ENCODE results near the gene WNT9B.
"Not testable (repeated sequence)": the region's sequence is repeated elsewhere in the genome, so short reads cannot be mapped to it uniquely, and the experiment has no call there.

WNT9B gene

GRCh38 chr17:46910179-46910927 is 59.0 kb downstream of the WNT9B start:
- FAIRE-seq (no peak), DNase-seq (ENCODE audit: insufficient read length, low spot score) (no peak)
- TF ChIP-seq SPI1 (IDR thresholded peaks at IDR 0.05; ENCODE audit: low read depth, low read length), result no peak
- TF ChIP-seq POU2F2 (IDR thresholded peaks at IDR 0.05; ENCODE audit: low read depth, low read length), result no peak
- TF ChIP-seq POLR2A (IDR thresholded peaks at IDR 0.05; ENCODE audit: low read depth, low read length), result no peak
- TF ChIP-seq TAF1 (IDR thresholded peaks at IDR 0.05; ENCODE audit: low read depth, low read length), result no peak
- no peak for TF ChIP-seq PAX5 (IDR thresholded peaks at IDR 0.05; ENCODE audit: insufficient read depth, low read length, severe bottlenecking)
- no peak for TF ChIP-seq POLR2AphosphoS5 (IDR thresholded peaks at IDR 0.05; ENCODE audit: low read depth, low read length)

GRCh38 chr17:46911311-46911710 is 59.9 kb downstream of the WNT9B start:
- FAIRE-seq (no peak), DNase-seq (ENCODE audit: insufficient read length, low spot score) (no peak)
- TF ChIP-seq POLR2A (IDR thresholded peaks at IDR 0.05; ENCODE audit: low read depth, low read length), result no peak
- no peak for TF ChIP-seq POU2F2 (IDR thresholded peaks at IDR 0.05; ENCODE audit: low read depth, low read length)
- TF ChIP-seq PAX5 (IDR thresholded peaks at IDR 0.05; ENCODE audit: insufficient read depth, low read length, severe bottlenecking), result no peak
- TF ChIP-seq TAF1 (IDR thresholded peaks at IDR 0.05; ENCODE audit: low read depth, low read length), result no peak
- no peak for TF ChIP-seq SPI1 (IDR thresholded peaks at IDR 0.05; ENCODE audit: low read depth, low read length)
- TF ChIP-seq POLR2AphosphoS5 (IDR thresholded peaks at IDR 0.05; ENCODE audit: low read depth, low read length), result no peak

GRCh38 chr17:46915596-46915995 is 64.2 kb downstream of the WNT9B start:
- DNase-seq (ENCODE audit: insufficient read length, low spot score) (no peak), FAIRE-seq (no peak)
- no peak for TF ChIP-seq POLR2A (IDR thresholded peaks at IDR 0.05; ENCODE audit: low read depth, low read length)
- no peak for TF ChIP-seq POU2F2 (IDR thresholded peaks at IDR 0.05; ENCODE audit: low read depth, low read length)
- no peak for TF ChIP-seq TAF1 (IDR thresholded peaks at IDR 0.05; ENCODE audit: low read depth, low read length)
- no peak for TF ChIP-seq PAX5 (IDR thresholded peaks at IDR 0.05; ENCODE audit: insufficient read depth, low read length, severe bottlenecking)
- no peak for TF ChIP-seq SPI1 (IDR thresholded peaks at IDR 0.05; ENCODE audit: low read depth, low read length)
- no peak for TF ChIP-seq POLR2AphosphoS5 (IDR thresholded peaks at IDR 0.05; ENCODE audit: low read depth, low read length)

- no peak for TF ChIP-seq TAF1 (IDR thresholded peaks at IDR 0.05; ENCODE audit: low read depth, low read length)
- TF ChIP-seq SPI1 (IDR thresholded peaks at IDR 0.05; ENCODE audit: low read depth, low read length), result no peak
- TF ChIP-seq POLR2A (IDR thresholded peaks at IDR 0.05; ENCODE audit: low read depth, low read length), result no peak
- no peak for TF ChIP-seq POU2F2 (IDR thresholded peaks at IDR 0.05; ENCODE audit: low read depth, low read length)
- no peak for TF ChIP-seq PAX5 (IDR thresholded peaks at IDR 0.05; ENCODE audit: insufficient read depth, low read length, severe bottlenecking)
- TF ChIP-seq POLR2AphosphoS5 (IDR thresholded peaks at IDR 0.05; ENCODE audit: low read depth, low read length), result no peak
- no peak for DNase-seq (ENCODE audit: insufficient read length, low spot score)
- FAIRE-seq, result no peak
These were observed 64.8 kb downstream of the WNT9B start for GRCh38 chr17:46916211-46916610.

GRCh38 chr17:46916623-46917022 is 65.2 kb downstream of the WNT9B start:
- no peak for TF ChIP-seq TAF1 (IDR thresholded peaks at IDR 0.05; ENCODE audit: low read depth, low read length)
- TF ChIP-seq PAX5 (IDR thresholded peaks at IDR 0.05; ENCODE audit: insufficient read depth, low read length, severe bottlenecking), result no peak
- TF ChIP-seq POU2F2 (IDR thresholded peaks at IDR 0.05; ENCODE audit: low read depth, low read length), result no peak
- TF ChIP-seq SPI1 (IDR thresholded peaks at IDR 0.05; ENCODE audit: low read depth, low read length), result no peak
- TF ChIP-seq POLR2AphosphoS5 (IDR thresholded peaks at IDR 0.05; ENCODE audit: low read depth, low read length), result no peak
- no peak for TF ChIP-seq POLR2A (IDR thresholded peaks at IDR 0.05; ENCODE audit: low read depth, low read length)
- FAIRE-seq (no peak), DNase-seq (ENCODE audit: insufficient read length, low spot score) (no peak)

- TF ChIP-seq PAX5 (IDR thresholded peaks at IDR 0.05; ENCODE audit: insufficient read depth, low read length, severe bottlenecking), result no peak
- TF ChIP-seq POLR2AphosphoS5 (IDR thresholded peaks at IDR 0.05; ENCODE audit: low read depth, low read length), result no peak
- TF ChIP-seq POU2F2 (IDR thresholded peaks at IDR 0.05; ENCODE audit: low read depth, low read length), result no peak
- no peak for TF ChIP-seq POLR2A (IDR thresholded peaks at IDR 0.05; ENCODE audit: low read depth, low read length)
- TF ChIP-seq TAF1 (IDR thresholded peaks at IDR 0.05; ENCODE audit: low read depth, low read length), result no peak
- TF ChIP-seq SPI1 (IDR thresholded peaks at IDR 0.05; ENCODE audit: low read depth, low read length), result no peak
- DNase-seq (ENCODE audit: insufficient read length, low spot score), result no peak
- no peak for FAIRE-seq
These were observed 65.7 kb downstream of the WNT9B start for GRCh38 chr17:46917041-46917440.

GRCh38 chr17:46917516-46917915 is 66.1 kb downstream of the WNT9B start:
- TF ChIP-seq SPI1 (IDR thresholded peaks at IDR 0.05; ENCODE audit: low read depth, low read length), result no peak
- TF ChIP-seq POU2F2 (IDR thresholded peaks at IDR 0.05; ENCODE audit: low read depth, low read length), result no peak
- TF ChIP-seq PAX5 (IDR thresholded peaks at IDR 0.05; ENCODE audit: insufficient read depth, low read length, severe bottlenecking), result no peak
- TF ChIP-seq POLR2A (IDR thresholded peaks at IDR 0.05; ENCODE audit: low read depth, low read length), result no peak
- TF ChIP-seq TAF1 (IDR thresholded peaks at IDR 0.05; ENCODE audit: low read depth, low read length), result no peak
- TF ChIP-seq POLR2AphosphoS5 (IDR thresholded peaks at IDR 0.05; ENCODE audit: low read depth, low read length), result no peak
- FAIRE-seq (no peak), DNase-seq (ENCODE audit: insufficient read length, low spot score) (no peak)

- DNase-seq (ENCODE audit: insufficient read length, low spot score); FAIRE-seq: not testable (repeated sequence)
These were observed 70.6 kb downstream of the WNT9B start for GRCh38 chr17:46921962-46922361.

- no peak for DNase-seq (ENCODE audit: insufficient read length, low spot score)
- no peak for FAIRE-seq
- no peak for TF ChIP-seq TAF1 (IDR thresholded peaks at IDR 0.05; ENCODE audit: low read depth, low read length)
These were observed 71.1 kb downstream of the WNT9B start for GRCh38 chr17:46922487-46922803.

- TF ChIP-seq POLR2AphosphoS5 (IDR thresholded peaks at IDR 0.05; ENCODE audit: low read depth, low read length) (peak; percentile 97), SPI1 (IDR thresholded peaks at IDR 0.05; ENCODE audit: low read depth, low read length) (0 out of 2 replicates have a peak, but pooled peaks have one; percentile 22), PAX5 (IDR thresholded peaks at IDR 0.05; ENCODE audit: insufficient read depth, low read length, severe bottlenecking) (no peak), TAF1 (IDR thresholded peaks at IDR 0.05; ENCODE audit: low read depth, low read length) (peak; percentile 77), POLR2A (IDR thresholded peaks at IDR 0.05; ENCODE audit: low read depth, low read length) (peak; percentile 96), POU2F2 (IDR thresholded peaks at IDR 0.05; ENCODE audit: low read depth, low read length) (peak; percentile 57)
- DNase-seq (ENCODE audit: insufficient read length, low spot score) (peak; percentile 87), FAIRE-seq (peak; percentile 96)
These were observed 71.6 kb downstream of the WNT9B start, which contains the start of gene GOSR2 for GRCh38 chr17:46922804-46923635. Gene GOSR2, plus strand, starts transcription at chr17:46923160. Its CDS starts 33 bp downstream, at chr17:46923193.

Data from GM12891 (cell line).